Measurements from ENCODE around the gene DNMT3A.

The DNMT3A gene

GRCh38 chr2:25258847-25259736, 82.6 kb downstream of the DNMT3A start:
- no peak for DNase-seq (ENCODE audit: low read depth in 3 of 3)

GRCh38 chr2:25257931-25258846, 83.5 kb downstream of the DNMT3A start:
- no peak for DNase-seq (ENCODE audit: low read depth in 3 of 3)

DNA sequence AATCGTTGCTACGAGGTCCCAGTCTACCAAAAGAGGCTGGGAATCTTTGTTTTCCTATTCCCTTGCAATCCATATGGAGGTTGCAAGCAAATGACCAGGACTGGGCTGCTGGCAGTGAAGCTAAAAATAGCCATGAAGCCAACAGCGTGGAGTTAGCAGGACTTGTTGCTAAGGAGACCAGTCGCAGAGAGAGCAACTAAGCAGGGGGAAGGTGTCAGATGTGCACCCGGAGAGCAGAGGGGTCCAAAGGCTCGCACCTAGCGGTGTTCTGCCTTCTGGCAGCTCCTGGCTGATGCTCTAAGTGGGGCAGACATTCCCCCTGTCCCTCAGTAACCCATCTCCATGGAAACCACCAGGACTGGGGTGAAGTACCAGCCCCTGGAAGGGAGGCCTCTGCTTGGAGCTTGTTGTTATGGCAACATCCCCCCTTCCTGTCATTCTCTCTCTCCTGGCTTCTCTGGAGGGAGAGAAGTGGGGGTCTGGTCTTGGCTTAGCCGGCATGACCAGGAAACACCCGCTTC, 84.6 kb downstream of the DNMT3A start:
- DNase-seq (ENCODE audit: low read depth in 3 of 3): no peak

GRCh38 chr2:25256488-25256875, 85.2 kb downstream of the DNMT3A start:
- no peak for DNase-seq (ENCODE audit: low read depth in 3 of 3)

- DNase-seq (ENCODE audit: low read depth in 3 of 3): no peak
These were observed 85.8 kb downstream of the DNMT3A start for GRCh38 chr2:25255745-25256487.

DNA sequence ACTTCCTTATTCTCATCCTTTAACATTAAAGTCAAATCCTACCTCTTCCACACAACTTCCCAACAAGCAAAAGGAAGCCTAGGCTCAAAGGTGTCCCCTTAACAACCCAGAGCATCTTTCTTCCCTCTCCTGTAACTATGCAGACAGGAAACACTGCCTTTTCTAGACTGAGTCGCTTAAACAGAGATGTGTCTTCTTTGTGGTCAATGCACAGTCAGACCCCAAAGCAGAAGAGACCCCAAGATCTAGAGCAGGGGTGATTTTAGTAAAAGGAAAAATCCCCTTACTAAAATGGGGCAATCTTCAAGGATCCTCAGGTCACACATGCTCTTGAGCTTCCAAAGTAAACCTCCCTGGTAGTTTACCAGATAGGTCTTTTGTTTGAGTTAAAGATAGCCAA, 86.8 kb downstream of the DNMT3A start:
- no peak for DNase-seq (ENCODE audit: low read depth in 3 of 3)

GRCh38 chr2:25253153-25253626, 88.5 kb downstream of the DNMT3A start:
- no peak for DNase-seq (ENCODE audit: low read depth in 3 of 3)

- DNase-seq (ENCODE audit: low read depth in 3 of 3): peak in 2 of 3 experiments; percentile 44 to 54
These were observed 89.2 kb downstream of the DNMT3A start for GRCh38 chr2:25252291-25253152.

DNA sequence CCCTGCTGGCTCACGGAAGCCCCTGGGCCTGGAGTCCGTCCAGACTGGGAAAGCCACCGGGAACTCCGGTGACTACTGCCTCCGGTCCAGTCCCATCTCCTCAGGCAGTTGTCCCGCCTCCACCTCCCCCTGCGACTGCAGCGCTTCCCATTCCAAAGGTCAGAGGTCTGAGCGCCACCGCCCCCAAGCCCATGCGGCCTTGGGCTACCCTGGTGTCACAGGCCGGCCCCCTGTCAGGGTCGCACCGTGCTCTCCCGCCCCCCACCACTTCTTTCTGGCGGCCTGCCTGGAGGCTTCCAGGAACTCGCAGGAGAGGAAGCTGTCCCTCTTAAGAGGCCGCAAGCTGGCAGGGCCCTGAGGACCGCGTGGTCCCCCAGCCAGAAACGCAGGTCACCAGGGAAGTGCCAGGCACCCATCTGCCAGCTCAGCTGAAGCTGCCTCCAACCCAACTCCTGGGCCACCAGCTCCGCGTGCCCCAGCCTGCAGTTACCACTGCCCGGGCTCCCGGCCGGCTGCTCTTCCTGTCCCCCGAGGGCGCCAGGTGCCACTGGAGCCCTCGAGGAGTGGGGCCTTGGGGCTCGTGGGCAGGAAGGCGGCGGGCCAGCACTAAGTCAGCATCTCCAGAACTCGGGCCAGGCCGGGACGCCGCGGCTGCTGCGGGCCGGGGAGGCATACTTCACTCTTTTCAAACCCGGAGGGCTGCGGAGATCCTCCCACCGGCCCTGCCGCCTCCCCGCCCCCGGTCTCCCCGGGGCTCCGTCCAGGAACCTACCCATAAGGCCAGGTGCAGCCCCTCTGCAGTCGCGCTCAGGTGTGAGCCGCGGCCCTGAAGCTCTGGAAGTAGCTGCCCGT, 90.1 kb downstream of the DNMT3A start:
- peak in 1 of 3 experiments; percentile 47 for DNase-seq (ENCODE audit: low read depth in 3 of 3)

DNA sequence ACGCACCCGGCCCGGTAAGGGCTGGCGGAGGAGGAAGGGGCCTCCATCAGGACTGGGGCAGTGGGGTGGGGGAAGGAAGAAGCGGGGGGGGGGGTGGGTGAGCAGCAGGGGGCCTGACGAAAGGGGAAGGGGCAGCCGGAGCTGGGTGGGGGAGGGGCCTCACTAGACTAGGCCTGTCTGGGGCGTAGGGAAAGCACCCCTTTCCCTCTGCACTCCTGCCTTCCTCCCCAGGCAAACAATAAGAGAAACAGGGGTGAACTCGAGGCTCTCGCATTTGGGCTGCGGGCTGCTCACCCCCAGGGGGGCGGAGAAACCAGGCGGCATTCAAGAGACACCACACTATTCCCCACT, 90.7 kb downstream of the DNMT3A start:
- DNase-seq (ENCODE audit: low read depth in 3 of 3): peak in 2 of 3 experiments; percentile 7 to 14

DNA sequence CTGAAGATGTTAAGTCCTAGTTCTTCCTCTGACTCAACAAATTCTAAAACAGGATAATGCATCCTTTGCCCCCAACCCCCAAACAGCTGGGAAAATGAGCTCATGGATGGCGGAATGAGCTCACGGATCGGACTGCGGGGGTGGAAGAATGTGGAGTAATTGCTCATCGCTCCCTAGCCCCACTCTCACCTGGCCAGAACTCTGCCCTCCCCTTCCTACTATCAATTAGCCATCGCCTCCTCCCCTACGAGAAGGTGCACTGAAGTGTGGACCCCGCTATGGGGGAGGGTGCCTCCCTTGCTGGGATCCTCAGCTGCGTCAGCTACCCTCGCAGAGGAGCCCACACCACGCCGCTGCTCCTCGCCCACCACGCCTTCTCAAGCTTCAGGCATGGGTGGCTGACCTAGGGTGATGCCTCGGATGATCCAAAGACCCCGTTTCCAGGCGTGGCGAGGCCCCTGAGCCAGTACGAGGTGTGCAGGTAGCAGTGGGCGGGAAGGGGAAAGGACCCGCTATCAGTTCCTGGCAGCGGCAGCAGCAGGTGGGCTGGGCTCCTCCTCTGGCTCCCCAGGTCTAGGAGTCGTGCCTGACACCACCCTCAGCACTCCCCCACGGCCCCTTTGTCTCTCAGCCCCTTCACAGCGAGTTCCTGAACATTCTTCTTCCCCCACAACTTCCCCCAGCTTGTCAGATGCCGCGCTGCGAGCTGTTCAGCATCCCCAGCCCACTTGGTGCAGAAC, 91.2 kb downstream of the DNMT3A start:
- peak in 1 of 3 experiments; percentile 23 for DNase-seq (ENCODE audit: low read depth in 3 of 3)

- no peak for DNase-seq (ENCODE audit: low read depth in 3 of 3)
These were observed 91.9 kb downstream of the DNMT3A start for GRCh38 chr2:25249785-25250184.

GRCh38 chr2:25247792-25248512, 93.8 kb downstream of the DNMT3A start:
- no peak for DNase-seq (ENCODE audit: low read depth in 3 of 3)

DNA sequence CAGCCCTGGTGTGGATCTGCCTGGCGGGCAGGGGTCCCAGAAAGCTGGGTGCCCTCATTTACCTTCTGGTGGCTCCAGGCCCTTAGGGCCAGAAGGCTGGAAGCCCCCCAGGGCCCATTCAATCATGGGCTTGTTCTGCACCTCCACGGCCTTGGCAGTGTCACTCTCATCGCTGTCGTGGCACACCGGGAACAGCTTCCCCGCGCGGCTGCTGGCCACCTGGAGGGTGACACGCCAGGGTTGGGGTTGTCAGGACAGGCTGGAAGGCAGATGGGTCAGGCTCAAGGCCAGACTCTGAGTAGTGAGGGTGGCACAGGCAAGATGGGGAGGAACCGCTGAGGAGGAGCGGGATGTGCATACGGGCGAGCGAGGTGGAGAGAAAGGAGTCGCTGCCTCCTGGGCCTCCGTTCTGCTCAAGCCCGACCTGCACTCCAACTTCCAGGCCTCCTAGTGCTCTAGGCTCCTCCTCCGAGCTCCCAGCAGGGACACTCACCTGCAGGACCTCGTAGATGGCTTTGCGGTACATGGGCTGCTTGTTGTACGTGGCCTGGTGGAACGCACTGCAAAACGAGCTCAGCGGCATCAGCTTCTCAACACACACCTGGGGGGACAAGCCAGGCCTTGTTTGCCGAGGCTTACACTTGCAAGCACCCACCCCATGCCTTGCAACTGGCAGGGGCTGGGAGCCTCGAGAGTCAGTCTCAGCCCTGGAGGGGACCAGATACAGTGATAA, 95.0 kb downstream of the DNMT3A start:
- DNase-seq (ENCODE audit: low read depth in 3 of 3): no peak

GRCh38 chr2:25246001-25246400, 95.7 kb downstream of the DNMT3A start:
- no peak for DNase-seq (ENCODE audit: low read depth in 3 of 3)

DNA sequence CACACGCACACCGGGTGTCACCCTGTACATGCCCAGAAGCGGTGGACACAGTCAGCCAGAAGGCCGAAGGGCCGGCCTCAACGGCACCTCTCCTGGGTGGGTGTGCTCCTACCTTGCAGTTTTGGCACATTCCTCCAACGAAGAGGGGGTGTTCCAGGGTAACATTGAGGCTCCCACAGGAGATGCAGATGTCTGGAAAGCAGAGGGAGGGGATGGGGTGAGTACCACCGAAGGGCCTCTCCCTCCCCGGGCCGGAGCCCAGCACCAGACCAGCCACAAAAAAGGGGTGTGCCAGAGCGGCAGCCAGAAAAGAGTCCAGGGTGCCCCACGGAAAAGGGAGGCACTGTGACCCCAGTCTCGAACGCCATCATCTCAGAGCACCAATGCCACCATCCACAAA, 96.6 kb downstream of the DNMT3A start:
- DNase-seq (ENCODE audit: low read depth in 3 of 3): no peak

DNA sequence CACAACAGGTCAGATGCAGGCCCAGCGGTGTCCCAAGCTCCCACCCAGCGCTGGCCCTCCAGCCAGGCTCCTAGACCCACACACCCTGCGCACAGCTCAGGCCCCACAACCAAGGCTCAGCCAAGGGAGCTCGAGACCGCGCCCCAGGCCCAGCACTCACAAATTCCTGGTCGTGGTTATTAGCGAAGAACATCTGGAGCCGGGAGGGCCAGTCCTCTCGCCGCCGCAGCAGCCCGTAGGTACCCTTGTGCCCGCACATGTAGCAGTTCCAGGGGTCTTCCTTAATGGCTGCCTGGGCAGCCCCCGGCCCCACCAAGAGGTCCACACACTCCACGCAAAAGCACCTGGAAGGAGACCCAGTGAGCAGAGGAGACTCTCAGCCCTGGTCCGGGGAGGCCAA, 97.7 kb downstream of the DNMT3A start:
- DNase-seq (ENCODE audit: low read depth in 3 of 3): no peak

GRCh38 chr2:25241452-25241851, 100.3 kb downstream of the DNMT3A start:
- DNase-seq (ENCODE audit: low read depth in 3 of 3): no peak
